ENCODE measurements around the gene WDFY4. TPM values are rescaled to one million over a fixed set of nuclear protein-coding genes. Genes with fewer than 3 reads are reported as not detected.

WDFY4 gene
- total and polyA plus RNA-seq, 8 donors: 0.15 to 8.0 (median 2.7) TPM

DNA sequence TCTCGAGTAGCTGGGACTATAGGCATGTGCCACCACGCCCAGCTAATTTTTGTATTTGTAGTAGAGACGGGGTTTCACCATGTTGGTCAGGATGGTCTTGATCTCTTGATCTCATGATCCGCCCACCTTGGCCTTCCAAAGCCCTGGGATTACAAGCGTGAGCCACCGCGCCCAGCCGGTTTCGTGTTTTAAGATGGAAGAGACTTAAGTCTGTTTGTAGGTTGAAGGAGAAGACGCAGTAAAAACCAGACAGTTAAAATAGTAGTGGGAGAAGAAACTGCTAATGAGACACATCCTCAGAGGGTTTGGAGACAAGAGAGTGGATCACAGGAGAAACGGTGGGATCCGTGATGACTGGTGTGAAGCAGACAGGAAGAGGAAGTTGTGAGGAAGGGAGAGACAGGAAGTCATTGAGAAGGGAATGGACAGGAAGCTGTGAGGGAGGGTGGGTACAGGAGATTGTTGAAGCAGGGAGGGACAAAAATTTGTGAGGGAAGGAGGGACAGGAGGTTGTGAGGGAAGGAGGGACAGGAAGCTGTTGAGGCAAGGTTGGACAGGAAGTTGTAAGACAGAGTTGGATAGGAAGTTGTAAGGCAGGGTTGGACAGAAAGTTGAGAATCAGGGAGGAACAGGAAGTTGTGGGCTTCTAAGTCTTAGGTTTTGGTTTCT lies 115.5 kb downstream of the WDFY4 start:
- H3K4me1 ChIP-seq: peaks cover 0 to 13% (median 3%) of the 10 kb centered on the region in 4 donors
- no peak for TF ChIP-seq CTCF (IDR thresholded peaks at IDR 0.05)
- no peak for TF ChIP-seq POLR2AphosphoS5 (IDR thresholded peaks at IDR 0.05)
- no peak for TF ChIP-seq POLR2A (IDR thresholded peaks at IDR 0.05)
- no peak for TF ChIP-seq EP300 (IDR thresholded peaks at IDR 0.05)
- intact Hi-C loops (cut with DNase I; ENCODE audit: low total_unique reads): no loop called here

GRCh38 chr10:48801001-48801421 lies 116.3 kb downstream of the WDFY4 start:
- Histone ChIP-seq H3K9me3 (no peaks in the 10 kb centered on the region), H3K27ac (peak overlapping the region in 4 of 5 donors; percentile 26 to 76 (median 63)), H3K27me3 (no peaks in the 10 kb centered on the region), H3K36me3 (no peaks in the 10 kb centered on the region), H3K4me1 (peaks cover 0 to 20% (median 3%) of the 10 kb centered on the region in 4 donors), H3K4me3 (no peak overlapping the region)
- TF ChIP-seq POLR2A (IDR thresholded peaks at IDR 0.05) (no peak), POLR2AphosphoS5 (IDR thresholded peaks at IDR 0.05) (no peak), CTCF (IDR thresholded peaks at IDR 0.05) (no peak), EP300 (IDR thresholded peaks at IDR 0.05) (no peak)
- DNase-seq: no peak
- intact Hi-C loops (cut with DNase I; ENCODE audit: low total_unique reads): no loop called here

More for the DNA sequence above, 115.5 kb downstream of the WDFY4 start:
- H3K27ac ChIP-seq: peak overlapping the region in 4 of 5 donors; percentile 3 to 76 (median 51)
- no peaks in the 10 kb centered on the region for H3K9me3 ChIP-seq
- no peaks in the 10 kb centered on the region for H3K36me3 ChIP-seq
- peak in 1 of 2 donors; percentile 41 for DNase-seq
- 82 to 86% (median 84%) methylated on average over 12 of the region's 12 CpGs for WGBS, 5 donors
- H3K4me3 ChIP-seq: no peak overlapping the region
- H3K27me3 ChIP-seq: no peaks in the 10 kb centered on the region

GRCh38 chr10:48802611-48803071 lies 118.0 kb downstream of the WDFY4 start:
- no peaks in the 10 kb centered on the region for H3K36me3 ChIP-seq
- H3K27me3 ChIP-seq: no peaks in the 10 kb centered on the region
- H3K4me3 ChIP-seq: no peak overlapping the region
- TF ChIP-seq POLR2A (IDR thresholded peaks at IDR 0.05) (no peak), POLR2AphosphoS5 (IDR thresholded peaks at IDR 0.05) (no peak), CTCF (IDR thresholded peaks at IDR 0.05) (no peak), EP300 (IDR thresholded peaks at IDR 0.05) (no peak)
- no peaks in the 10 kb centered on the region for H3K9me3 ChIP-seq
- no peak overlapping the region for H3K27ac ChIP-seq
- intact Hi-C loops (cut with DNase I; ENCODE audit: low total_unique reads): no loop called here
- peaks cover 0 to 25% (median 3%) of the 10 kb centered on the region in 4 donors for H3K4me1 ChIP-seq
- no peak for DNase-seq
- WGBS, 5 donors: 79 to 91% (median 85%) methylated on average over 2 of the region's 2 CpGs

- TF ChIP-seq POLR2A (IDR thresholded peaks at IDR 0.05) (no peak), CTCF (IDR thresholded peaks at IDR 0.05) (no peak)
- intact Hi-C loops (cut with DNase I; ENCODE audit: low total_unique reads): no loop called here
- no peaks in the 10 kb centered on the region for H3K36me3 ChIP-seq
- H3K27ac ChIP-seq: no peak overlapping the region
- H3K27me3 ChIP-seq: no peaks in the 10 kb centered on the region
- no peak for DNase-seq
- no peak overlapping the region for H3K4me3 ChIP-seq
- peaks cover 0 to 21% (median under 1%) of the 10 kb centered on the region in 4 donors for H3K4me1 ChIP-seq
- 70 to 88% (median 82%) methylated on average over 4 of the region's 4 CpGs for WGBS, 5 donors
- no peaks in the 10 kb centered on the region for H3K9me3 ChIP-seq
Measured at GRCh38 chr10:48803801-48804584, 119.3 kb downstream of the WDFY4 start.
